GM12801 (cell line): ENCODE data around the gene PBX1.

Experiments used
- TF ChIP-seq, protein P1 (sequence below): IDR thresholded peaks from one replicate; pipeline ENCODE4 v1.5.1; 2011; ENCODE audit warnings: control low read depth; ENCODE audit not compliant: insufficient read length; ENCODE audit errors: extremely low read depth

The PBX1 gene

DNA sequence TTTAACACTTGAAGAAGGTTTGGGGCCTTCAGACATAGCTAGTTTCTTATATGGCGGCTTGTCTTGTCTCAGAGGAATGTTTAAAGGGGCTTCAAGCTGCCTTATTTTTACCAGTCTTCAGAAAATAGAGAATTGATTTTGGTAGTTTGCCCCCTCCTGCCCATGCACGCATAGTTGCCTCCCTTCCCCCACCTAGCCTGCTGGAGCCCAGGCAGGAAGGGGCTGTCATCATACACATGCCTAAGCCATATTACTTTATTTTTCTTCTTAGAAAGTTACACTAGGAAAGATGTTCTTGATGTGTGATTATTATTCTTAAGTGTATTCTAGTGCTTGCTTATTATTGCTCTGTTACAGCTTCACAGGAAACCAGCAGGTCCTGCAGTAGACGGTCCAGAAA is 18.3 kb downstream of the PBX1 start:
- TF ChIP-seq, protein P1, sequence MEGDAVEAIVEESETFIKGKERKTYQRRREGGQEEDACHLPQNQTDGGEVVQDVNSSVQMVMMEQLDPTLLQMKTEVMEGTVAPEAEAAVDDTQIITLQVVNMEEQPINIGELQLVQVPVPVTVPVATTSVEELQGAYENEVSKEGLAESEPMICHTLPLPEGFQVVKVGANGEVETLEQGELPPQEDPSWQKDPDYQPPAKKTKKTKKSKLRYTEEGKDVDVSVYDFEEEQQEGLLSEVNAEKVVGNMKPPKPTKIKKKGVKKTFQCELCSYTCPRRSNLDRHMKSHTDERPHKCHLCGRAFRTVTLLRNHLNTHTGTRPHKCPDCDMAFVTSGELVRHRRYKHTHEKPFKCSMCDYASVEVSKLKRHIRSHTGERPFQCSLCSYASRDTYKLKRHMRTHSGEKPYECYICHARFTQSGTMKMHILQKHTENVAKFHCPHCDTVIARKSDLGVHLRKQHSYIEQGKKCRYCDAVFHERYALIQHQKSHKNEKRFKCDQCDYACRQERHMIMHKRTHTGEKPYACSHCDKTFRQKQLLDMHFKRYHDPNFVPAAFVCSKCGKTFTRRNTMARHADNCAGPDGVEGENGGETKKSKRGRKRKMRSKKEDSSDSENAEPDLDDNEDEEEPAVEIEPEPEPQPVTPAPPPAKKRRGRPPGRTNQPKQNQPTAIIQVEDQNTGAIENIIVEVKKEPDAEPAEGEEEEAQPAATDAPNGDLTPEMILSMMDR: no peak

- TF ChIP-seq, protein P1: no peak
Measured at GRCh38 chr1:164578479-164579200, 19.7 kb downstream of the PBX1 start.

DNA sequence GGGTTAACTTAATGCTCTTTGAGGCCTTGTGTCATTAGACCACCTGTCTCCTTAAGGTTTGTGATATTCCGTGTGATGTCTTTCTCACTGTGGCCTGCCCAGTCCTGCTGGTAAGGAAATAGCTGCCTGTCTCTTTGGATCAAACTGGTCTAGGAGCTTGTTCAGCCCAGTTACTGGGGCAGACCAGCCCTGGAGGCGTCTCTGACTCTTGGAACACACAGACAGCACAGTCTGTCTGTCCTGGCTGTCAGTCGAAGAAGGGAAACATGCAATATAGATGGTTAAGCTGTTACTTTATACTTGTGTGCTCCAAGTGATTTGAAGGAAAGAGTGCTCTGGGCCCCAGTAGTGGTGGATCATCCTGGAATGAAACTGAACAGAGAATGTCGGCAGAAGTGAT is 20.4 kb downstream of the PBX1 start:
- TF ChIP-seq, protein P1: no peak

- TF ChIP-seq, protein P1: no peak
Measured at GRCh38 chr1:164581762-164582161, 22.8 kb downstream of the PBX1 start.

GRCh38 chr1:164583196-164583595 is 24.2 kb downstream of the PBX1 start:
- TF ChIP-seq, protein P1: no peak

GRCh38 chr1:164583835-164584539 is 25.0 kb downstream of the PBX1 start:
- TF ChIP-seq, protein P1: no peak

- TF ChIP-seq, protein P1: no peak
Measured at GRCh38 chr1:164586591-164586990, 27.6 kb downstream of the PBX1 start.
